SK-N-SH (cell line): Measurements from ENCODE around the gene HERC3. TPM values are rescaled to one million over a fixed set of nuclear protein-coding genes. Genes with fewer than 3 reads are reported as not detected.

Experiments
- CTCF ChIA-PET: fragments of 300-600, 350-600 bp; formaldehyde crosslinking; extraction: SDS; loops from one replicate; lab custom pipeline; 2021; lab: Yijun Ruan, JAX
- POLR2A ChIA-PET: fragments of 350-600 bp; sonication (Branson Sonifier 250); formaldehyde crosslinking; extraction: SDS; loops from one replicate; lab custom pipeline; 2020; ENCODE audit warnings: antibody characterized with exemption, inconsistent platforms; lab: Yijun Ruan, JAX
- DNase-seq: peaks from one replicate; pipeline ENCODE4 v3.0.0; 2012
- H2AFZ ChIP-seq: fragments of 200-600 bp; sonication (generic); 2 replicates; pipeline ENCODE4 v1.8.1; 2016; ENCODE audit warnings: antibody characterized with exemption, mild to moderate bottlenecking, low read depth
- H3F3A ChIP-seq: fragments of 200-600 bp; sonication (generic); replicated peaks from 2 replicates; pipeline ENCODE3; 2016; ENCODE audit warnings: antibody characterized with exemption, mild to moderate bottlenecking; ENCODE audit not compliant: insufficient read depth
- H3K27ac ChIP-seq, 2 experiments: fragments of 200-500 bp in 1 of 2; fragments of 200-600 bp in 1 of 2; sonication (Bioruptor generic) in 1 of 2; sonication (generic), shearing (Covaris generic) in 1 of 2; 2 replicates each; pipeline versions ENCODE4 v1.5.1 to v1.6.1; 2014 to 2016; ENCODE audit warnings: low read depth in 2 of 2, inconsistent platforms in 1 of 2, low read length in 1 of 2, mild to moderate bottlenecking in 1 of 2, mixed read lengths in 1 of 2
- H3K27me3 ChIP-seq: fragments of 200-600 bp; sonication (generic), shearing (Covaris generic); 2 replicates; pipeline ENCODE4 v1.6.1; 2016; ENCODE audit warnings: mixed run types; ENCODE audit not compliant: insufficient read depth
- H3K36me3 ChIP-seq, 2 experiments: fragments of 200-500 bp in 1 of 2; fragments of 200-600 bp in 1 of 2; sonication (Bioruptor generic) in 1 of 2; sonication (generic) in 1 of 2; replicated peaks in 1 of 2; 2 replicates each; pipeline versions ENCODE3 to v1.5.1; 2014 to 2016; ENCODE audit warnings: low read length in 1 of 2, mild to moderate bottlenecking in 1 of 2; ENCODE audit not compliant: insufficient read depth in 2 of 2, control insufficient read depth in 1 of 2
- H3K4me1 ChIP-seq, 2 experiments: fragments of 200-500 bp in 1 of 2; fragments of 200-600 bp in 1 of 2; sonication (Bioruptor generic) in 1 of 2; sonication (generic), shearing (Covaris generic) in 1 of 2; 2 replicates each; pipeline versions ENCODE4 v1.5.1 to v1.6.1; 2014 to 2016; ENCODE audit warnings: low read depth in 1 of 2, low read length in 1 of 2, mixed run types in 1 of 2; ENCODE audit not compliant: insufficient read depth in 2 of 2, control insufficient read depth in 1 of 2
- H3K4me2 ChIP-seq: fragments of 200-600 bp; sonication (generic), shearing (Covaris generic); 2 replicates; pipeline ENCODE4 v1.6.1; 2017; ENCODE audit warnings: mixed run types
- H3K4me3 ChIP-seq, 2 experiments: fragments of 200-500 bp in 1 of 2; fragments of 200-600 bp in 1 of 2; sonication (Bioruptor generic) in 1 of 2; sonication (generic), shearing (Covaris generic) in 1 of 2; 2 replicates each; pipeline versions ENCODE4 v1.5.1 to v1.8.1; 2014 to 2016; ENCODE audit warnings: low read depth in 2 of 2, inconsistent platforms in 1 of 2, low read length in 1 of 2, mild to moderate bottlenecking in 1 of 2, mixed read lengths in 1 of 2, moderate library complexity in 1 of 2
- H3K79me2 ChIP-seq: fragments of 200-600 bp; sonication (generic); 2 replicates; pipeline ENCODE4 v1.8.1; 2017; ENCODE audit warnings: mild to moderate bottlenecking; ENCODE audit not compliant: insufficient read depth
- H3K9ac ChIP-seq: fragments of 200-600 bp; sonication (generic); 2 replicates; pipeline ENCODE4 v1.6.1; 2017; ENCODE audit warnings: mixed run types
- H3K9me2 ChIP-seq: fragments of 200-600 bp; sonication (generic); 2 replicates; pipeline ENCODE4 v1.6.1; 2017; ENCODE audit warnings: mixed run types
- H3K9me3 ChIP-seq: fragments of 200-600 bp; sonication (generic); 2 replicates; pipeline ENCODE4 v1.6.1; 2017; ENCODE audit warnings: mixed run types, mild to moderate bottlenecking, moderate library complexity
- H4K20me1 ChIP-seq: fragments of 200-600 bp; sonication (generic); 2 replicates; pipeline ENCODE4 v1.6.1; 2017; ENCODE audit warnings: mild to moderate bottlenecking, mixed run types; ENCODE audit not compliant: insufficient read depth
- CHD2 ChIP-seq: fragments of 150-350 bp; IDR thresholded peaks from 2 replicates; pipeline ENCODE4 v1.6.1; 2018; ENCODE audit warnings: low read length; ENCODE audit not compliant: partially characterized antibody
- ELF1 ChIP-seq: IDR thresholded peaks from 2 replicates; pipeline ENCODE4 v1.4.0; 2012
- FOXJ3 ChIP-seq: sonication (generic); formaldehyde crosslinking; IDR thresholded peaks from 2 replicates; pipeline ENCODE4 v1.5.1; 2020; ENCODE audit warnings: mild to moderate bottlenecking, missing genetic modification reagents
- FOXM1 ChIP-seq: IDR thresholded peaks from 2 replicates; pipeline ENCODE4 v1.4.0; 2012; ENCODE audit warnings: low read depth, mild to moderate bottlenecking
- IRF3 ChIP-seq: fragments of 150-350 bp; IDR thresholded peaks from 2 replicates; pipeline ENCODE4 v1.6.1; 2016; ENCODE audit warnings: mild to moderate bottlenecking, low read depth, low read length
- JUND ChIP-seq: IDR thresholded peaks from 2 replicates; pipeline ENCODE4 v1.4.0; 2012
- MEF2A ChIP-seq: IDR thresholded peaks from 2 replicates; pipeline ENCODE4 v1.4.0; 2012; ENCODE audit warnings: low read depth, borderline replicate concordance
- NRF1 ChIP-seq: IDR thresholded peaks from 2 replicates; pipeline ENCODE4 v1.6.1; 2012; ENCODE audit warnings: low read depth, mild to moderate bottlenecking, low read length
- RFX5 ChIP-seq: IDR thresholded peaks from 2 replicates; pipeline ENCODE4 v1.6.1; 2012; ENCODE audit warnings: mild to moderate bottlenecking, improper control_type of control experiment, low read length
- RXRA ChIP-seq: IDR thresholded peaks from 2 replicates; pipeline ENCODE4 v1.4.0; 2012; ENCODE audit warnings: low read depth, mild to moderate bottlenecking, borderline replicate concordance
- SIN3A ChIP-seq: IDR thresholded peaks from 2 replicates; pipeline ENCODE4 v1.6.1; 2012; ENCODE audit warnings: low read depth, mild to moderate bottlenecking, low read length, moderate library complexity, borderline replicate concordance
- TCF12 ChIP-seq: IDR thresholded peaks from 2 replicates; pipeline ENCODE4 v1.4.0; 2012
- TEAD4 ChIP-seq: IDR thresholded peaks from 2 replicates; pipeline ENCODE4 v1.4.0; 2012; ENCODE audit warnings: mild to moderate bottlenecking, borderline replicate concordance; ENCODE audit not compliant: insufficient read depth
- USF2 ChIP-seq: fragments of 150-350 bp; IDR thresholded peaks from 2 replicates; pipeline ENCODE4 v1.6.1; 2017; ENCODE audit warnings: antibody characterized with exemption, low read length, low read depth, borderline replicate concordance
- YY1 ChIP-seq: IDR thresholded peaks from 2 replicates; pipeline ENCODE4 v1.4.0; 2012; ENCODE audit warnings: low read depth, mild to moderate bottlenecking
- WGBS: methylation state at CpG from one replicate; pipeline ENCODE4 v1.1.6; 2017; ENCODE audit warnings: low lambda C conversion rate; 5-methylcytosine and 5-hydroxymethylcytosine counted together
- polyA plus RNA-seq, 3 experiments: library from polyadenylated mRNA; depleted of rRNA; stranded (reverse); fragments of >200 nt; gene quantifications; 2 replicates each; pipeline ENCODE4 v1.2.3, GENCODE V29; 2012
- TF ChIP-seq, protein P1 (sequence below): IDR thresholded peaks from 2 replicates; pipeline ENCODE4 v1.4.0; 2012; ENCODE audit warnings: low read depth
- TF ChIP-seq, protein P2 (sequence below): IDR thresholded peaks from 2 replicates; pipeline ENCODE4; 2012
- TF ChIP-seq, protein P3 (sequence below): IDR thresholded peaks from 2 replicates; pipeline ENCODE4 v1.4.0; 2012; ENCODE audit warnings: low read depth, borderline replicate concordance

HERC3 gene
- polyA plus RNA-seq, 1 of the 3 experiments (the other 2 are of a cell fraction) = 4.6 TPM

GRCh38 chr4:88705805-88706492 lies 113.7 kb downstream of the HERC3 start:
- WGBS = 59% methylated on average over 3 of the region's 3 CpGs
- Histone ChIP-seq H3K36me3 (peaks cover 0 to 7% of the 10 kb centered on the region in 2 experiments), H3K9me3 (no peaks in the 10 kb centered on the region), H3K9ac (no peak overlapping the region), H3K27ac (peak overlapping the region in 1 of 2 experiments; percentile 25; a peak in 1 of 4 replicates), H3K4me2 (no peak overlapping the region), H3K9me2 (no peaks in the 10 kb centered on the region), H2AFZ (peak overlapping the region; percentile 12; the same call in 1 of the 2 replicates), H3K79me2 (no peaks in the 10 kb centered on the region), H4K20me1 (no peaks in the 10 kb centered on the region), H3K4me3 (no peak overlapping the region), H3K27me3 (no peaks in the 10 kb centered on the region), H3K4me1 (peaks cover 0 to 2% of the 10 kb centered on the region in 2 experiments; a peak in 1 of 4 replicates), H3F3A (no peaks in the 10 kb centered on the region)
- POLR2A ChIA-PET = no interaction called here
- no peak for DNase-seq
- CTCF ChIA-PET = interaction anchor here (0.6 to 6.1 kb wide), 37 partner anchors 9 to 406 kb away, joined by 3 to 47 read pairs (median 4); partner anchors contain the start of gene NAP1L5
- TF ChIP-seq RFX5 (no peak), JUND (no peak; the same call in 1 of the 2 replicates), FOXM1 (no peak), FOXJ3 (no peak), SIN3A (no peak), ELF1 (no peak), IRF3 (no peak), YY1 (no peak), RXRA (no peak), USF2 (no peak), CHD2 (no peak), TCF12 (no peak), MEF2A (no peak), TEAD4 (no peak), NRF1 (no peak)
- TF ChIP-seq, protein P1, sequence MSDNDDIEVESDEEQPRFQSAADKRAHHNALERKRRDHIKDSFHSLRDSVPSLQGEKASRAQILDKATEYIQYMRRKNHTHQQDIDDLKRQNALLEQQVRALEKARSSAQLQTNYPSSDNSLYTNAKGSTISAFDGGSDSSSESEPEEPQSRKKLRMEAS = no peak
- TF ChIP-seq, protein P2, sequence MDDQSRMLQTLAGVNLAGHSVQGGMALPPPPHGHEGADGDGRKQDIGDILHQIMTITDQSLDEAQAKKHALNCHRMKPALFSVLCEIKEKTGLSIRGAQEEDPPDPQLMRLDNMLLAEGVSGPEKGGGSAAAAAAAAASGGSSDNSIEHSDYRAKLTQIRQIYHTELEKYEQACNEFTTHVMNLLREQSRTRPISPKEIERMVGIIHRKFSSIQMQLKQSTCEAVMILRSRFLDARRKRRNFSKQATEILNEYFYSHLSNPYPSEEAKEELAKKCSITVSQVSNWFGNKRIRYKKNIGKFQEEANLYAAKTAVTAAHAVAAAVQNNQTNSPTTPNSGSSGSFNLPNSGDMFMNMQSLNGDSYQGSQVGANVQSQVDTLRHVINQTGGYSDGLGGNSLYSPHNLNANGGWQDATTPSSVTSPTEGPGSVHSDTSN = no peak
- TF ChIP-seq, protein P3, sequence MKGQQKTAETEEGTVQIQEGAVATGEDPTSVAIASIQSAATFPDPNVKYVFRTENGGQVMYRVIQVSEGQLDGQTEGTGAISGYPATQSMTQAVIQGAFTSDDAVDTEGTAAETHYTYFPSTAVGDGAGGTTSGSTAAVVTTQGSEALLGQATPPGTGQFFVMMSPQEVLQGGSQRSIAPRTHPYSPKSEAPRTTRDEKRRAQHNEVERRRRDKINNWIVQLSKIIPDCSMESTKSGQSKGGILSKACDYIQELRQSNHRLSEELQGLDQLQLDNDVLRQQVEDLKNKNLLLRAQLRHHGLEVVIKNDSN = no peak
